ENCODE measurements around the gene SLAMF1. TPM values are rescaled to one million over a fixed set of nuclear protein-coding genes. Genes with fewer than 3 reads are reported as not detected.
"Not testable (repeated sequence)": the region's sequence is repeated elsewhere in the genome, so short reads cannot be mapped to it uniquely, and the experiment has no call there.

The SLAMF1 gene
- total RNA-seq, 1 donor from 2014 or later: not detected

DNA sequence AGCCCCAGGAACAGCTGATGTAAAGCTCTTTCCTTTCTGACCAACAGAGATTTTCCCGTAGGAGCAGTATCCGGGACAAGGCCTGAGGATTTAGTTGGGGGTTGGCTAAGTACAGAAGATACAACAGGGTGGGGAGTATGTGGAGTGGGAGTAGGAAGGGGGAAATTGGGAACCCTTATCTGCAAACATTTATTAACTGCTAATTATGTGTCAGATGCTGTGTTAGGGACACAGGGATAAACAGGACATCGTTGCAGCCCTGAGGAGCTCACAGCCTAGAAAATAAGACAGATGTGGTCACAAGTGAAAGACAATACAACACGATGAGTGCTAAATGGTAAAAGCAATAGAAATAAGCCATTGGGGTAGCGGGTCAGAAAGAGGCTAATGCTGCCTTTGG, 79.5 kb downstream of the SLAMF1 start:
- TF ChIP-seq, protein P1, sequence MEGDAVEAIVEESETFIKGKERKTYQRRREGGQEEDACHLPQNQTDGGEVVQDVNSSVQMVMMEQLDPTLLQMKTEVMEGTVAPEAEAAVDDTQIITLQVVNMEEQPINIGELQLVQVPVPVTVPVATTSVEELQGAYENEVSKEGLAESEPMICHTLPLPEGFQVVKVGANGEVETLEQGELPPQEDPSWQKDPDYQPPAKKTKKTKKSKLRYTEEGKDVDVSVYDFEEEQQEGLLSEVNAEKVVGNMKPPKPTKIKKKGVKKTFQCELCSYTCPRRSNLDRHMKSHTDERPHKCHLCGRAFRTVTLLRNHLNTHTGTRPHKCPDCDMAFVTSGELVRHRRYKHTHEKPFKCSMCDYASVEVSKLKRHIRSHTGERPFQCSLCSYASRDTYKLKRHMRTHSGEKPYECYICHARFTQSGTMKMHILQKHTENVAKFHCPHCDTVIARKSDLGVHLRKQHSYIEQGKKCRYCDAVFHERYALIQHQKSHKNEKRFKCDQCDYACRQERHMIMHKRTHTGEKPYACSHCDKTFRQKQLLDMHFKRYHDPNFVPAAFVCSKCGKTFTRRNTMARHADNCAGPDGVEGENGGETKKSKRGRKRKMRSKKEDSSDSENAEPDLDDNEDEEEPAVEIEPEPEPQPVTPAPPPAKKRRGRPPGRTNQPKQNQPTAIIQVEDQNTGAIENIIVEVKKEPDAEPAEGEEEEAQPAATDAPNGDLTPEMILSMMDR (IDR thresholded peaks at IDR 0.05; ENCODE audit: unreplicated experiment): no peak
- Mint-ChIP-seq H3K27ac (no peak overlapping the region), H3K9me3 (ENCODE audit: low read depth) (peaks cover 14% of the 10 kb centered on the region), H3K4me1 (ENCODE audit: low read depth) (no peaks in the 10 kb centered on the region), H3K4me3 (ENCODE audit: low read depth) (no peak overlapping the region), H3K36me3 (ENCODE audit: insufficient read depth) (peaks cover 3% of the 10 kb centered on the region), H3K27me3 (no peaks in the 10 kb centered on the region)
- DNase-seq (ENCODE audit: low spot score, unreplicated experiment): no peak

DNA sequence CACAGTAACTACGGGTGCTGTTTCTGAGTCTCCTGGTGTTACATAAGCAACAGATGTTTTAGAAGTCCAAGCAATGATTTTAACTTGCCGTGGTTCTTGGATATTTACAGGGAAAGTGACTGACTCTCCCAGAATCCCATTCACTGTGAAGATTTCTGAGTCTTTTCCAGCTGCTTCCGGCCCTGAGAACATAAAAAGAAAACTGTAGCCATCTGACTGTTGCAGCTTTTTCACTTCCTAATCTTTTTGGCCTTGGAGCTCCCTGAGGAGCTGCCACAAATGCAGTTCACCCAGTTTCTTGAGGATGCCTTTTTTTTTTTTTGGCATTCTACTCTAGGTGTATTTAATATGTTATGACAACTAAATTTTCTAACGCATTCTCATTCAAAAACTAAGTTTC, 81.3 kb downstream of the SLAMF1 start:
- Mint-ChIP-seq H3K27ac (no peak overlapping the region), H3K36me3 (ENCODE audit: insufficient read depth) (peaks cover 4% of the 10 kb centered on the region), H3K4me3 (ENCODE audit: low read depth) (no peak overlapping the region), H3K4me1 (ENCODE audit: low read depth) (no peaks in the 10 kb centered on the region), H3K9me3 (ENCODE audit: low read depth) (peaks cover 31% of the 10 kb centered on the region), H3K27me3 (no peaks in the 10 kb centered on the region)
- no peak for DNase-seq (ENCODE audit: low spot score, unreplicated experiment)
- TF ChIP-seq, protein P1 (IDR thresholded peaks at IDR 0.05; ENCODE audit: unreplicated experiment): no peak

DNA sequence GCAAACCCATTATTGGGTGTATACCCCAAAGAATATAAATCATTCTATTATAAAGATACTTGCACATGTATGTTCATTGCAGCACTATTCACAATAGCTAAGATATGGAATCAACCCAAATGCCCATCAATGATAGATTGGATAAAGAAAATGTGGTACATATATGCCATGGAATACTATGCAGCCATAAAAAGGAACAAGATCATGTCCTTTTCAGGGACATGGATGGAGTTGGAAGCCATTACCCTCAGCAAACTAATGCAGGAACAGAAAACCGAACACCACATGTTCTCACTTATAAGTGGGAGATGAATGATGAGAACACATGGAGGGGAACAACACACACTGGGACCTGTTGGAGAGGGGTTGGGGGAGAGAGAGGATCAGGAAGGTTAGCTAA, 83.6 kb downstream of the SLAMF1 start:
- not testable (repeated sequence) for H3K27ac Mint-ChIP-seq; H3K4me1 Mint-ChIP-seq (ENCODE audit: low read depth); H3K27me3 Mint-ChIP-seq; H3K4me3 Mint-ChIP-seq (ENCODE audit: low read depth); DNase-seq (ENCODE audit: low spot score, unreplicated experiment)
- H3K36me3 Mint-ChIP-seq (ENCODE audit: insufficient read depth): peaks cover 23% of the 10 kb centered on the region
- H3K9me3 Mint-ChIP-seq (ENCODE audit: low read depth): peaks cover 50% of the 10 kb centered on the region

DNA sequence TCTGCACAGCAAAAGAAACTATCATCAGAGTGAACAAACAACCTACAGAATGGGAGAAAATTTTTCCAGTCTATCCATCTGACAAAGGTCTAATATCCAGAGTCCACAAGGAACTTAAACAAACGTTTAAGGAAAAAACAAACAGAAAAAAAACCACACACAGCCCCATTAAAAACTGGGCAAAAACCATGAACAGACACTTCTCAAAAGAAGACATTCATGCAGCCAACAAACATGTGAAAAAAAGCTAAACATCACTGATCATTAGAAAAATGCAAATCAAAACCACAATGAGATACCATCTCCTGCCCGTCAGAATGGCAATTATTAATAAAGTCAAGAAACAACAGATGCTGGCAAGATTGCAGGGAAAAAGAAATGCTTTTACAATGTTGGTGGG, 84.1 kb downstream of the SLAMF1 start:
- not testable (repeated sequence) for H3K4me3 Mint-ChIP-seq (ENCODE audit: low read depth); H3K27ac Mint-ChIP-seq; H3K4me1 Mint-ChIP-seq (ENCODE audit: low read depth); H3K27me3 Mint-ChIP-seq; DNase-seq (ENCODE audit: low spot score, unreplicated experiment)
- peaks cover 50% of the 10 kb centered on the region for H3K9me3 Mint-ChIP-seq (ENCODE audit: low read depth)
- H3K36me3 Mint-ChIP-seq (ENCODE audit: insufficient read depth): peaks cover 24% of the 10 kb centered on the region

DNA sequence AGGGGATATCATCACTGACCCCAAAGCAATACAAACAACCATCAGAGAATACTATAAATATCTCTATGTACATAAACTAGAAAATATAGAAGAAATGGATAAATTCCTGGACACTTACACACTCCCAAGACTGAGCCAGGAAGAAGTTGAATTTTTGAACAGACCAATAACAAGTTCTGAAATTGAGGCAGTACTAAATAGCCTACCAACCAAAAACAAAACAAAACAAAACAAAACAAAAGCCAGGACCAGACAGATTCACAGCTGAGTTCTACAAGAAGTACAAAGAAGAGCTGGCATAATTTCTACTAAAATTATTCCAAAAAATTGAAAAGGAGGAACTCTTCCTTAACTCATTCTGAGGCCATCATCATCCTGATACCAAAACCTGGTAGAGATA, 86.0 kb downstream of the SLAMF1 start:
- Mint-ChIP-seq H3K36me3 (ENCODE audit: insufficient read depth) (peaks cover 27% of the 10 kb centered on the region), H3K27me3 (no peaks in the 10 kb centered on the region), H3K4me1 (ENCODE audit: low read depth) (no peaks in the 10 kb centered on the region), H3K27ac (no peak overlapping the region), H3K4me3 (ENCODE audit: low read depth) (no peak overlapping the region), H3K9me3 (ENCODE audit: low read depth) (peaks cover 51% of the 10 kb centered on the region)
- no peak for DNase-seq (ENCODE audit: low spot score, unreplicated experiment)
- TF ChIP-seq, protein P1 (IDR thresholded peaks at IDR 0.05; ENCODE audit: unreplicated experiment): no peak

DNA sequence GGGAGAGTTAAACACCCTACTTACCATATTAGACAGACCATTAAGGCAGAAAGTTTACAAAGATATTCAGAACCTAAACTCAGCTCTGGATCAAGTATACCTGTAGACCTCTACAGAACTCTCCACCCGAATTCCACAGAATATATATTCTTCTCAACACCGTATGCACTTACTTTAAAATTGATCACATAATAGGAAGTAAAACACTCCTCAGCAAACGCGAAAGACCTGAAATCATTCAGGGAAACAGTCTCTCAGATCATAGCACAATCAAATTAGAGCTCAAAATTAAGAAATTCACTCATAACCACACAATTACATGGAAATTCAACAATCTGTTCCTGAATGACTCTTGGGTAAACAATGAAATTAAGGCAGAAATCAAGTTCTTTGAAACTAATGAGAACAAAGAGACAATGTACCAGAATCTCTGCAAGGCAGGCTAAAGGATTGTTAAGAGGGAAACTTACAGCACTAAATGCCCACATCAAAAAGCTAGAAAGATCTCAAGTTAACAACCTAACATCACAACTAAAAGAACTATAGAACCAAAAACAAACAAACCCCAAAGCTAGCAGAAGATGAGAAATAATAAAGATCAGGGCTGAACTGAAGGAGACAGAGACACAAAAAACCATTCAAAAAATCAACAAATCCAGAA, 86.7 kb downstream of the SLAMF1 start:
- TF ChIP-seq, protein P1 (IDR thresholded peaks at IDR 0.05; ENCODE audit: unreplicated experiment): no peak
- H3K9me3 Mint-ChIP-seq (ENCODE audit: low read depth): peaks cover 51% of the 10 kb centered on the region
- no peaks in the 10 kb centered on the region for H3K4me1 Mint-ChIP-seq (ENCODE audit: low read depth)
- H3K4me3 Mint-ChIP-seq (ENCODE audit: low read depth): no peak overlapping the region
- no peaks in the 10 kb centered on the region for H3K27me3 Mint-ChIP-seq
- peaks cover 31% of the 10 kb centered on the region for H3K36me3 Mint-ChIP-seq (ENCODE audit: insufficient read depth)
- peak overlapping the region; percentile 21 for H3K27ac Mint-ChIP-seq
- no peak for DNase-seq (ENCODE audit: low spot score, unreplicated experiment)

DNA sequence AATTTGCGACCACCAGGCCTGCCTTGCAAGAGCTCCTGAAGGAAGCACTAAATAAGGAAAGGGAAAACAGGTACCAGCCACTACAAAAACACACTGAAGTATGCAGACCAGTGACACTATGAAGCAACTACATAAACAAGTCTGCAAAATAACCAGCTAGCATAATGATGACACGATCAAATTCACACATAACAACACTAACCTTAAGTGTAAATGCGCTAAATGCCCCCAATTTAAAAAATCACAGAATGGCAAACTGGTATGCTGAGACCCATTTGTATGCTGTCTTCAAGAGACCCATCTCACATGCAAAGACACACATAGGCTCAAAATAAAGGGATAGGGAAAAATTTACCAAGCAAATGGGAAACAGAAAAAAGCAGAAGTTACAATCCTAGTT, 87.4 kb downstream of the SLAMF1 start:
- Mint-ChIP-seq H3K9me3 (ENCODE audit: low read depth) (peaks cover 51% of the 10 kb centered on the region), H3K36me3 (ENCODE audit: insufficient read depth) (peaks cover 31% of the 10 kb centered on the region)
- H3K27me3 Mint-ChIP-seq; DNase-seq (ENCODE audit: low spot score, unreplicated experiment); H3K4me3 Mint-ChIP-seq (ENCODE audit: low read depth); H3K27ac Mint-ChIP-seq; H3K4me1 Mint-ChIP-seq (ENCODE audit: low read depth): not testable (repeated sequence)
